ENCODE measurements around the gene ADIPOR1.
A peak's percentile ranks its signal among the peaks of the same experiment; 100 is the strongest.
"Not testable (repeated sequence)": the region's sequence is repeated elsewhere in the genome, so short reads cannot be mapped to it uniquely, and the experiment has no call there.

ADIPOR1 gene

DNA sequence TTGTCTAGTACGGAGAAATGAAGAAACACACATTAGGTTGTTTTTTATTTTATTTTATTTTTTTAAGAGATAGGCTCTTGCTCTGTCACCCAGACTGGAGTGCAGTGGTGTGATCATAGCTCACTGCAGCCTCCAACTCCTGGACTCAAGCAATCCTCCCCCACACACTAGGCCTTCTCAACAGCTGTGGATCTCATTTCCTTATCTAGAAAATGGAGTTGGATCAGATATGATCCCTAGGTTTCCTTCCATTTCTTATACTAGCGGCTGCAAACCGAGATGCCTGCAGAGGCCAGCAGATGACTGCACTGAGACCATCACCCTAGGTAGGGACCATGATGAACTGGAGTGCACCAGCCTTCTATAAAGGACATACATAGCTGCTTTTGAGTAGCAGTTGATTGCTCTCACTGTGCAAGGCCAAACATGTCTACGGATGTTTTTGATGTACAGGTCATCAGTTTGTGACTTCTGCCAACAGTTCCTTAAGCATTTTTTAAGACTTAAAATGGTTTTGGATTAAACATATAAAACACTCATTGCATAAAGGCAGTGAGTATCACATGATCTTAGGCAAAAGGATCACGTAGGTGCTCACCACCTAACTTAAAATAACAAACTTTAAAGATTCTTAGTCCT is 19.7 kb downstream of the ADIPOR1 start:
- no peak for DNase-seq (ENCODE audit: low spot score)

DNA sequence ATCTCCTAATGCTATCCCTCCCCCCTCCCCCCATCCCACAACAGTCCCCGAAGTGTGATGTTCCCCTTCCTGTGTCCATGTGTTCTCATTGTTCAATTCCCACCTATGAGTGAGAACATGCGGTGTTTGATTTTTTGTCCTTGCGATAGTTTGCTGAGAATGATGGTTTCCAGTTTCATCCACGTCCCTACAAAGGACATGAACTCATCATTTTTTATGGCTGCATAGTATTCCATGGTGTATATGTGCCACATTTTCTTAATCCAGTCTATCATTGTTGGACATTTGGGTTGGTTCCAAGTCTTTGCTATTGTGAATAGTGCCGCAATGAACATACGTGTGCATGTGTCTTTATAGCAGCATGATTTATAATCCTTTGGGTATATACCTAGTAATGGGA is 21.7 kb downstream of the ADIPOR1 start:
- DNase-seq (ENCODE audit: low spot score): not testable (repeated sequence)

DNA sequence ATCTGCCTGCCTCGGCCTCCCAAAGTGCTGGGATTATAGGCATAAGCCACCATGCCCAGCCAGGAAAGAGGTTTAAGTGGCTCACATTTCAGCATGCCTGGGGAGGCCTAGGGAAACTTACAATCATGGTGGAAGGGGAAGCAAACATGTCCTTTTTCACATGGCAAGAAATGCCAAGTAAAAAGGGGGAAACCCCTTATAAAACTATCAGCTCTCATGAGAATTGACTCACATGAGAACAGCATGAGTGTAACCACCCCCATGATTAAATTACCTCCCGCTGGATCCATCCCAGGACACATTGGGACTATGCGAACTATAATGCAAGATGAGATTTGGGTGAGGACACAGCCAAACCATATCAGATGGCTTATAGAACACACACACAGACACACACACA is 22.3 kb downstream of the ADIPOR1 start:
- no peak for DNase-seq (ENCODE audit: low spot score)

DNA sequence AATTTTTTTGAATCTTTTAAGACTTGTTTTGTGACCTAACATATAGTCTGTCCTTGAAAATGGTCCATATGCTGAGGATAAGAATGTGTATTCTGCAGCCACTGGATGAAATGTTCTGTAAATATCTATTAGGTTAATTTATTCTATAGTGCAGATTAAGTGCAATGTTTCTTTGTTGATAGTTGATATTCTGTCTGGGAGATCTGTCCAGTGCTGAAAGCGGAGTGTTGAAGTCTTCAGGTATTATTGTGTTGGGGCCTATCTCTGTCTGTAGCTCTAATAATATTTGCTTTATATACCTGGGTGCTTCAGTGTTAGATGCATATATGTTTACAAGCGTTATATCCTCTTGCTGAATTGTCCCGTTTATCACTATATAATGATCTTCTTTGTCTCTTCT is 23.4 kb downstream of the ADIPOR1 start:
- no peak for DNase-seq (ENCODE audit: low spot score)

DNA sequence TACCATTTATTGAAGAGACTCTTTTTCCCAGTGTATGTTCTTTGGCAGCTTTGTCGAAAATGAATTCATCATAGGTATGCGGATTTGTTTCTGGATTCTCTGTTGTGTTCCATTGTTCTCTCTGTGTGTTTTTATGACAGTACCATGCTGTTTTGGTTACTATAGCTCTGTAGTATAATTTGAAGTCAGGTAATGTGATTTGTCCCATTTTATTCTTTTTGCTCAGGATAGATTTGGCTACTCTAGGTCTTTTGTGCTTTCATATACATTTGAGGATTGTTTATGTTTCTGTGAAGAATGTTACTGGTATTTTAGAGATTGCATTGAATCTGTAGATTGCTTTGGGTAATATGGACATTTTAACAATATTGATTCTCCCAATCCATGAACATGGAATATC is 25.6 kb downstream of the ADIPOR1 start:
- DNase-seq (ENCODE audit: low spot score): no peak

DNA sequence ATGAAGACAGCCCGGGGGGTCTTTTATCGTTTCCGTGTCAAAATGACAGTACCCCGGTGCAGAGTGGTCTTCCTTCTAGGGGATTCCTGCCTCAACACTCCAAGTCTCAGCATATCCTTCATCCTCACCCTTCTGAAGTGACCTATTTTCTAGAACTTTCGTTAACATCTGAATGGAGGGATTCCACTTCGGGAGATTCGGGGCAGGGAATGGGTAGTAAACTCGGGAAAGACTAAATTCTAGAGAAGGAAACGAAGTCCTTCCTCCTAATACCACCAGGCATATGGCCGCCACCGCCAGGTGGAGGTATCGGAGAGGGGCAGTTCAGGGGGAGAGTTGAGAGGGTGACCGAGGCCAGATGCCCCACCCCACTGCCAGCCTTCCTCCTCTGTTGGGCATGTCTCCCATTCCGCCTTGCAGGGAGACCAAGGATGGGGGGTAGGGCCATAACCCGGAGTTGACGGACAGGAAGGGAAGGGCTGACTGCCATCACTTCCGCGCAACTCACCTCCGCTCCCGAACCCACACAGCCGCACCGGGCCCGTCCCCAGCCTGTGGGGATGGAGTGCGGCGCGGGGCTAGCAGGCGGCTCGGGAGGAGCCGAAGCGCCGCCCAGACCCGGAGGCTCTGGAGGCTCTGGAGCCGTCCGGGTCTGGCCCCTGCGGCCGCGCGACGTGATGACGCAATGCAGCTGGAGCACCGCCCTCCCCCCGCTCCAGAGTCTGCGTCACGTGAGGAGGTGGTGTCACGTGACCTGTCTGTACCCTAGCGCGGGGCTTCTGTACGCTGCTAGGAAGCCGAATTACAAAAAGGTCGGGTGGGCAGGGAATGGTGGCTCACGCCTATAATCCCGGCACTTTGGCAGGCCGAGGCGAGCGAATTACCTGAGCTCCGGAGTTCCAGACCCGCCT is 31.3 kb downstream of the ADIPOR1 start, which contains the start of gene KLHL12:
Gene KLHL12 (minus strand): TSS at position 654 of the 911 bp plus-strand sequence. CDS start 2,072 bp downstream, outside the sequence.
- peak; percentile 96 for DNase-seq (ENCODE audit: low spot score)

DNA sequence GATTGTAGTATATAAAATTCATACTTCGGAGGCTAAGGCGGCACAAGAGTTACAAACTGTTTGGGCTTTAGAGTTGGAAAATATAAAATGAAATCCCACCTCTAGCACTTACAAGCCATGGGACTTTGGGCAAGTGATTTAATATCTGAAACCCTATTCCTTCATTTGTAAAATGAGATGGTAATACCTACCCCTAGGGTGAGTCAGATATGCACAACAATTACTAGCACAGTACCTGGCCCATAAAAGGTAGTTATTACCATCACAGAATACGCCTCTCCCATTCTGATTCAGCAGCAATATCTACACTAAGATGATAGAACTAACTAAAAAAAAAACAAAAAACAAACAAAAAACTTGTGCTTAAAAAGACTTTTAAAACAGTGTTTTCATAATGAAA is 34.6 kb downstream of the ADIPOR1 start:
- no peak for DNase-seq (ENCODE audit: low spot score)

DNA sequence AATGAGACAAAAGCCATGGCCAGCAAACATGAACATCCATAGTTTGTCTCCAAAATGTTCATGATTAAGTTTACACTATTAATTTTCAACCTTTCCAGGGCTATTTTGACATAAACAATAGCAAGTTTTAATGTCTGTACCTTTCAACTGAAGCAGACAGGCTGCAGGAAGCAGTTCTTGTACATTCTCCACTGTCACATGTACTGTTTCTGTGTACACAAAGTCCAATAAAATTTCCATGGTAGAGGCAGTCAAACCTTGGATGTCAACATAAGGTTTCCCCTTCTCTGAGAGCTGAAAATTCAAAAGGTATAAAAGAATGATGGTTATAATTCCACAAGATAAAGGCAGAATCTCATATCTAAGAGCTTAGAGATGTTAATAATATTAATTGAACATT is 38.5 kb downstream of the ADIPOR1 start:
- DNase-seq (ENCODE audit: low spot score): no peak

DNA sequence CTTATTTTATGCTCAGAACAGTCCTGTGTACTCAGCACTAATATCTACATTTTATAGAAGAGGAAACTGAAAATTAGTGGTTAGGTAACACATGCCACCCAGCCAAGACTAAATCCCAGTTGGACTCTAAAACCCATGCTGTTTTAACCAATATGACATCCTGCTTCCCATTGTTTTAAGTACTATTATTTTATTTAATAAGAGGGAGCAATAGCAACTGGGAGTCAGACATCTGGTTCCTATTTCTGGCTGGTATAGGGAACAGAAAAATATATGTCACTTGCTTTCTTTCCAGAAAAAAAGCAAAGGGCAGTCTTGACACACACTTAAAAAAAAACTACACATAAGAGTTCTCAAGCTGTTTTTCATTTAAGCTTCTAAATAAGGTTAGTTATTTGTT is 43.0 kb downstream of the ADIPOR1 start:
- DNase-seq (ENCODE audit: low spot score): no peak

DNA sequence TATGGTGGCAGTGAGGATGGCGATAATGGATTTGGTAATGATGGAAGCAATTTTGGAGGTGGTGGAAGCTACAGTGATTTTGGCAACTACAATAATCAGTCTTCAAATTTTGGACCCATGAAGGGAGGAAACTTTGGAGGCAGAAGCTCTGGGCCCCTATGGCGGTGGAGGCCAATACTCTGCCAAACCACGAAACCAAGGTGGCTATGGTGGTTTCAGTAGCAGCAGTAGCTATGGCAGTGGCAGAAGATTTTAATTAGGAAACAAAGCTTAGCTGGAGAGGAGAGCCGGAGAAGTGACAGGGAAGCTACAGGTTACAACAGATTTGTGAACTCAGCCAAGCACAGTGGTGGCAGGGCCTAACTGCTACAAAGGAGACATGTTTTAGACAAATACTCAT is 45.6 kb downstream of the ADIPOR1 start:
- DNase-seq (ENCODE audit: low spot score): not testable (repeated sequence)

DNA sequence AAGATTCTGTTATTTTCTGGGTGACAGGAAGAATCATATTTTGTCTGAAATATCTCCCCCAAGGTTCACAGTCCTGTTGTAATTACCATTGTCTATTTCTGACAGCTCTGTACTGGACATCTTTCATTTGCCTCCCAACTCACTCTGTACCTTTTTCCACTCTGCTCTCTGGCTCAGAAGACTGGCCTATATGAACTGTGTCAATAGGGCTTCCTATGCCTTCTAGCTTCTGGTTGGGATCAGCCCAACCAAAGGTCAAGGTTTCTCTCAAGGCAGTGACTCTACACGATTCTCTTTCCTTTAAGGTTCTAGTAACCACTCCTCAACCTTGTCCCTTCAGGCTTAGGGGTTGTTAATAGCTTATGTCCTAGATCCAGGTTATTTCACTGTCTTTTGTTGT is 48.6 kb downstream of the ADIPOR1 start:
- DNase-seq (ENCODE audit: low spot score): no peak

DNA sequence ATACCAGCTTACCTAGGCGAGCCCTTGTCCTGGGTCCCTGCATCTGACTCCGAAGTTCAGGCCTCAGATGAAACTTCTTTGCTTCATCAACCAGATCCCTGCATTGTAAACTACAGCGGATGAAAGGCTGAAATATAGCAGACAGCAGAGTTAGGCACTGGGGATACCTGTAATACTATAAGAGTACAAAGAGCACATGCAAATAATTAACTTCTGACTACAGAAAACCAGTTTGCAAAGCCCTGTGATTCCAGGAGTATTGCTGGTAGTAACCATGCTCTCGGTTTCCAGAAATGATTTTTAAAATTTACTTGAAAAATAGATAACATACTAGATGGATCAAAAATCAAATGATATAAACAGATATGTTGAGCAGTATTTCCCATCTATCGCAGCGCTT is 49.1 kb downstream of the ADIPOR1 start:
- no peak for DNase-seq (ENCODE audit: low spot score)

DNA sequence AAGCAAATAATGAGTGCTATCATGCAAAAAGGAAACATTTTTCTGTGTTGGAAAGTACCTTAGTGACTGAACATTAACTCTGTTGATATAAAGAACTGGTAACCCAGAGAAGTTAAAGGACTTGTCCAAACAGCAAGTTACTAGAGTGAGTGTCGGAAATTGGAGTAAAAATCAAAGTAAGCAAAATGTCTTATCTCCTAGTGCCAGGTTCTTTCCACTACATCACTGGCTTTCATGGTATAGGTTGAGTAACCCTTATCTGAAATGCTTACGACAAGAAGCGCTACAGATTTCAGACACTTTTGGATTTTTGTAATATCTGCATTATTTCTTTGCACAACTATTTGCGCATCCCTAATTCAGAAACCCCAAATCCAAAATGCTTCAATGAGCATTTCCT is 52.8 kb downstream of the ADIPOR1 start:
- no peak for DNase-seq (ENCODE audit: low spot score)

DNA sequence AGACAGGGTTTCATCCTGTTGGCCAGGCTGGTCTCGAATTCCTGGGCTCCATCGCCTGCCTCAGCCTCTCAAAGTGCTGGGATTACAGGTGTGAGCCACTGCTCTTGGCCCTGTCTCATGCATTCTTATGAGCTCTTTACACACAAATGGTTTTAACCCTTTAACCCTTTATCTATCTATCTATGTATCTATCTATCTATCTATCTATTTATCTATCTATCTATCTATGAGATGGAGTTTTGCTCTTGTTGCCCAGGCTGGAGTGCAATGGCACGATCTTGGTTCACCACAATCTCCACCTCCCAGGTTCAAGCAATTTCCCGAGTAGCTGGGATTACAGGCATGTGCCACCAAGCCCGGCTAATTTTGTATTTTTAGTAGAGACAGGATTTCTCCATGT is 54.3 kb downstream of the ADIPOR1 start:
- not testable (repeated sequence) for DNase-seq (ENCODE audit: low spot score)

DNA sequence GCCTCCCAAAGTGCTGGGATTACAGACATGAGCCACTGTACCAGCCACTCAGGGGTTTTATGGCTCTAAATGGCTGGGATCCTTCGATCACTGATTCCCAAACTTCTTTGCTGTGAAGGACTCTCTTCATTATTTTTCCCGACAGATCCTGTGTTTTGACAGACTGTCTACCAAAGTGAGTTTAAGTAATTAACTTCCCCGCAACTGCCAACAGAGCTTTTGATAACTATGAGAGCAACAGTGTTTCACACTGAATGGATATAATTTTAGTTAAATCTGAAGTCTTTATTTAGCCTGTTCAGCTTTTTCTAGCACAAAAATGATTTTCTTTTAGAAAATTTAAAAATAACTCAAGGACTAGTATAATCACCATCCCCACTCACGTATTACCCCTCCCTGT is 56.6 kb downstream of the ADIPOR1 start:
- no peak for DNase-seq (ENCODE audit: low spot score)

DNA sequence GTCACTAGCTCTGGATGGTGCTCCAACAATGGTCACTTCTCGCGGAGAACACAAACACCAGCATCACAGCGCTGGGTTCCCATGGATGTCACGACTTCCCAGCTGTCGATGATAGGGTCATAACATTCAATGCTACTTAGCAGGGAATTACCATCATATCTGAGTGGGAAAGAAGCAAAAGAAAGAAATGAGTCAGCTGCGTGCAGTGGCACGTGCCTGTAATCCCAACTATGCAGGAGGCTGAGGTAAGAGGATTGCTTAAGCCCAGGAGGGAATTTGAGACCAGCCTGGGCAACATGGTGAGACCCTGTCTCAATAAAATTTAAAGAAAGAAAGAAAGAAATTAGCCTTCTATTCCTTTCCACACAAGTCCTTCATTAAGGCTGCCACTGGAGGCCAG is 65.6 kb downstream of the ADIPOR1 start:
- DNase-seq (ENCODE audit: low spot score): no peak

Measured in hepatic stellate cell (primary cell).